DMS 273 (cell line): ENCODE measurements around the gene TOP2A.
A peak's percentile ranks its signal among the peaks of the same experiment; 100 is the strongest.

Experiments
- DNase-seq: peaks from one replicate; lab custom pipeline; 2025; ENCODE audit not compliant: unreplicated experiment; lab: John Stamatoyannopoulos, UW

TOP2A gene

DNA sequence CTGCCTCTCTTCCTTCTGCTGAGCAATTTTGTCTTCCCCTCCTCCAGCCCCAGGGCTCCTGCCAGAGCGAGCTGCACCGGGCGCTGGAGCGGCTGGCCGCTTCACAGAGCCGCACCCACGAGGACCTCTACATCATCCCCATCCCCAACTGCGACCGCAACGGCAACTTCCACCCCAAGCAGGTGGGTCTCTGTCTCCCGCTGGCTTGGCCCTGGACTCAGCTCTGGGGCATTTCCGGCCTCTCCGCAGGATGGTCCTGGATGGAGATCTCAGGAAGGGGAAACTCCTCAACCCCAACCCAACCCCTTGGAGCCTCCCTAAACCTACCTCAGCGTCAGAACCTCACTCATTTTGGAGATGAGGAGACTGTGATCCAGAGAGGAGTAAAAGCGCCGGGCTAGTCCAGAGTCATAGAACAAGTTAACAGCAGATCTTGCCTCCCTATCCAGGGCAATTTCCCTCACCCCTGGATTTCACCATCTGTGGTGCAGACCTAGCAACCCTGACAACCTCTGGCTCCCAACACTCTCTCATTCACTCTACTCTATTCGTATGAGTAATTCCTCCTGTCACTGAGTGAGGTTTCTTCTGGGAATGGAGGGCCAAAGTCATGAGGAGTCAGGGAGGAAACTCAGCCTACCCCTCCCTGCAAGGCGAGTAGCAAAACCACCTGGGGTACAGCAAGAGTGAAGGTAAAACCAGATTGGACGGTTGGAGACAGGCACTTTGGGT is 36.4 kb upstream of the TOP2A start:
- DNase-seq, result no peak

DNA sequence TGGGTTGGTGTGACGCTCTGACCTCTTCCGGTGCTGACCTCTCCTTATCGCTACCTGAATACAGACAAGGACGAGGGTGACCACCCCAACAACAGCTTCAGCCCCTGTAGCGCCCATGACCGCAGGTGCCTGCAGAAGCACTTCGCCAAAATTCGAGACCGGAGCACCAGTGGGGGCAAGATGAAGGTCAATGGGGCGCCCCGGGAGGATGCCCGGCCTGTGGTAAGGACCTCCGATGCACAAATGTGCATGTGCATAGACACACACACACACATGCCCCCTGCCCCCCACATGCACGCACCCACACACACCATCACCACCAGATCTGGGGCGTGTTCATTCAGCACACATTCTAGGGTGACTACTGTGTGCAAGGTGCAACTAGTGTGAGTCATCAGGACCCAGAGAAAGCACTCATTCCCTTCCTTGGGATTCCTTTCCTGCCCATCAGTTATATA is 35.3 kb upstream of the TOP2A start:
- DNase-seq, result no peak

DNA sequence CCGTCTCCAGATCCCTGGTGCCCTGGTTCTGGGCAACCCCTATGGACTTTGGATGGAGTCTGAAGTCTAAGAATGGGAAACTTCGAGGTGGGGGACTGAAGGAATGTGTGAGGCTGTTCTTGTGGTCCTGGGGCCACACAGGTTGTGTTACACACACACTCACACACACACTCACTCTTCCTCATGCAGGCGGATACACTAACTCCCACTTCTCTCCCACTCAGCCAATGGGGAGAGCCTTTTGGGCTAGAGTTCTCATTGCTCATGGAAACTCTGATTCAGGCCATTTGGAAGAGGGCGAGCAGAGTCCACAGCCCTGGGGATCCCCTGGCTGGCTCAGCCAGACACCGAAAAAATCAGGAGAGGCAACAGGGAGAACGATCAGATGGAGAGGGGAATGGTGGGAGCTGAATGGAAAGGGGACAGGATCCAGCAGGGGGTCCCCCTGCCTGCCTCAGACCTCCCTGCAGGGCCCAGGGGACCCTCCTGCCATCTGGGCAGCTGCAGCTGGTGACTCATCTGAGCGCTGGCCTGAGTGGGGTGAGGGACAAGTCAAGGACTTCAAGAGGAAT is 34.6 kb upstream of the TOP2A start:
- DNase-seq, result no peak

DNA sequence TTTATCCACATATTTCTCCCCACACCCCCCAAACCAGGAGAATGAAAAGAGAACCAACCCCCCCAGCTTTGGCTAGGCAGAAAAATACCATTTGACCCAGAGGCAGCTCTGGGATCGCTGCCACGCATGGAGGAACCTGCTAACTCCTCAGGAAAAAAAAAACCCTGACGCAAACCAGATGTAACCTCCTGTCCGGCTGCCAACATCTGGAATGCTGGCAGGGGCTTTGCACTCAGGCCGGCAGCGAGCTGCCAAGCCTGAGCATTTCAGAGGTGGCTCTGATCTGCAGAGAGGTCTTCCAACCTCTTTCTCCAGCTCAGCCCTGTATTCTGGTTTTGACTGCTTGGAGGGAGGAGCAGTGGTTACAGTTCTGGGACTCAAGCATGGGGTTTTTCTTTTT is 33.7 kb upstream of the TOP2A start:
- peak; percentile 49 for DNase-seq

DNA sequence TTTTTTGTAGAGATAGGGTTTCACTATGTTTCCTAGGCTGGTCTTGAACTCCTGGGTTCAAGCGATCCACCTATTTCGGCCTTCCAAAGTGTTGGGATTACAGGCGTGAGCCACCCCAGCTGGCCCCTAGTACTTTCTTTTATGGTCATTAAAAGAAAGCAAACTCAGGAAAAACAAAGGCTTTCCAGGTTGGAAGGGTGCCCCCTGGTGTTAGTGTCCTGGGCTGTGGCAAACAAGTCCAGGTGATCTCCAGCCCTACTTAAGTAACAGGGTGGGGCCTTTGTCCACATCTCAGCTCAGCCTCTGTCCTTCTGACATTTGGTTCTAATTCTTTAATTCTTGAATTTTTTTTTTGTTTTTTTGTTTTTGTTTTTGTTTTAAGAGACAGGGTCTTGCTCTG is 32.5 kb upstream of the TOP2A start:
- DNase-seq, result peak; percentile 42

DNA sequence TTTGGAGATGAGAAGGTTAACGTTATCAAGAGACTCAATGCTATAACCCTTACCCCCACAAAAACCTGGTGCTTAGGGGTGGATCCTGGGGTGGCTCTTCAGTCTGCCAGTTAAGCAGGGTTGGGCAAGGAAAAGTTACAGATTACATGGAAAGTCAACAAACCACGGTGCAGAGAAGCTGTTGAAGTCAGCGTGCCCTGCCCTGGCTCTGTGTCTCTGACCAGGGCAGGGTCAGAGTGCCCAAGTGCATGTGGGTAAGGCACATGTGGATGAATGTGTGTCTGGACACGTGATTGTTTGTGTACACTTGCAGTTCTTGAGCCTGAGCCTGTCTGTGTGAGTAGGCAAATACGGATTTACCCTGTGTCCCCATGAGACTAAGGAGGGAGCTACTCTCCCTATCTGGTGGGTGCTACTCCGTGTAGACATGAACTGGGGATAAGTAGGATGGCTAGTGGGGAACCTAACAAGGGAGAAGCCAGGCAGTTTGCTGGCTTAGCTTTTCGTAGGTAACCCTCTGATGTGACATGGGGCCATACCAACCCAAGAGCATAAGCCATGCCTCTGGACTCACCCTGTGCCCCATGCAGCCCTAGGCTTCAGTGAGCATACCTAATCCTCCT is 31.1 kb upstream of the TOP2A start:
- no peak for DNase-seq

DNA sequence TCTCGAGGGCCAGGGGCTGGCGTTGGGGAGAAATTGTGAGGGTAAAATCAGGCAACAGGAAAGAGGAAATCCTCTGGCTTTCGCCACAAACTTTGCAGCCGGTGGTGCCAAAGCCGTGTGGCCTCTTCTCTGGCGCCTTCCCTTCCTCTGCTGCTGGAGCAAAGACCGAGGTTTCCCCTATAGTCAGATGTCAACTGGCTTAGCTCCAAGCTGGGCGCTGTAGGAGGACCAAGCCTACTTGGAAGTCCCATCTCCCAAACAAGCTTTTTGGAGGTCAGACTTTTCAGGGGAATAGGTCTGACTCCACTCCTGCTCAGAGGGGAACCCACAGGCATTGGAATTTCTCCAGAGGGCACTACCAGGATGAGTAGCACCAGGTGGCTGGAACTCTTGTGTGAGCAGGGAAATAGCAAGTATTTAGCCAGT is 30.5 kb upstream of the TOP2A start:
- peak; percentile 46 for DNase-seq

DNA sequence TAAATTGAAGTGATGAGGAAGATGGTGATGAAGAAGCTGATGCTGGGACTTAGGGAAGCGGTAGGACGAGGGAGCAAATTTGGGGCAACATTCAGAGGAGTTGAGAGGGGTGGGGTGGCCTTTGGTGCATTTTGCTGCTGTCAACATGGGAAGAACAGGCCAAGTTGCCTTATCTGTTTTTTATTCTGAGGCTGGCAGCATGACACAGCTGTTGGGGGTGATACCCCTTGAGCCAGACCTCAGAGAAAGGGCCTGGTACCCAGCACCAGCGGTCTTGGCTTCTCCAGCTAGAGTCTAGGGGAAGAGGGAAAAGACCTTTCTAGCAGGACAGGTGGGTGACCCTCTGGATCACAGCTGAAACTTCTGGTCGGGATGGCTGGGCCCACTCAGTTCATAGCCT is 30.1 kb upstream of the TOP2A start:
- DNase-seq, result no peak

DNA sequence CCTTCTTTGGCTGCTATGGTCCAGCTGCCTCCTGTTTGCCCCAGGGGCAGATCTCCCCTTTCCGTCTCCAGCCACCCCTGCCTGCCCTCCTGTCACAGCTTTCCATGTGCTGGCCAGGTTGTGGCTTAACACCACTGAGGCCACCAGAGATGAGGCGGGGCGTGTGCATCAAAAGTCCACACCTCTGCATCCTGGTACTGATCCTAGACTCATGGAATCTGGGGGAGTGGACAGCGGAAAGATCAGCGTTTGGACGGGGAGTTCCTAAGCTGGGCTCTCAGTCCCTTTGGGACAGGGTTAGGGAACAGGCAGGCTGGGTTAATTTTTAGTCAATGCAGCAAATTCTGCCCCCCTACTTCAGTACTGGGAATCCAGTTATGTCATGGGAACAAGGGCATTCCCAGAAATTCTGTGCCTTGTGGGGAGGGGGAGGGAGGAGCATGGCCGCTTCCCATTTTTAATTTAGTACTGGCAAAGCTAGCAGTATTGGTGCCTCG is 29.5 kb upstream of the TOP2A start:
- no peak for DNase-seq

DNA sequence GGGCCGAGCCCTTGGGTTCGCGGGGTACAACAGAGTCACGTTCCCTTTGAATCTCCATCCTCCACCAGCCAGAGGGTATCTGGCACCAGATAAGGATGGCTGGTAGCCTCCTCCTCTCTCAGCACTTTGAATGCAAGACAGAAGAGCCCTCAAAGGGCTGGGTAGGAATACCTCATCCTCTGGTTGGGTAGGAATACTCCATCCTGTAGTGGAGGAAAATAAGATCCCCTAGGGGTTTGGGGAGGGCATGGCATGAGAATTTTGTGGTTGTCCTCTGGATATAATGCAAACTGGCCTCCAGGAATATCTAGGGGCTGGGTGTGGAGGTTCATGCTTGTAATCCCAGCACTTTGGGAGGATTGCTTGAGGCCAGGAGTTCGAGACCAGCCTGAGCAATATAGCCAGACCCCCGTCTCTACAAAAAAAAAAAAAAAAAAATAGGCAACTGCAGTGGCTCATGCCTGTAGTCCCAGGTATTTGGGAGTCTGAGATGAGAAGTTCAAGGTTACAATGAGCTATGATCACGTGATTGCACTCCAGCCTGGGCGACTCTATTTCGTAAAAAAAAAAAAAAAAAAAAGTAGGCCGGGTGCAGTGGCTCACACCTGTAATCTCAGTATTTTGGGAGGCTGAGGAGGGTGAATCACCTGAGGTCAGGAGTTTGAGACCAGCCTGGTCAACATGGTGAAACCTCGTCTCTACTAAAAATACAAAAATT is 28.2 kb upstream of the TOP2A start:
- peak; percentile 36 for DNase-seq

DNA sequence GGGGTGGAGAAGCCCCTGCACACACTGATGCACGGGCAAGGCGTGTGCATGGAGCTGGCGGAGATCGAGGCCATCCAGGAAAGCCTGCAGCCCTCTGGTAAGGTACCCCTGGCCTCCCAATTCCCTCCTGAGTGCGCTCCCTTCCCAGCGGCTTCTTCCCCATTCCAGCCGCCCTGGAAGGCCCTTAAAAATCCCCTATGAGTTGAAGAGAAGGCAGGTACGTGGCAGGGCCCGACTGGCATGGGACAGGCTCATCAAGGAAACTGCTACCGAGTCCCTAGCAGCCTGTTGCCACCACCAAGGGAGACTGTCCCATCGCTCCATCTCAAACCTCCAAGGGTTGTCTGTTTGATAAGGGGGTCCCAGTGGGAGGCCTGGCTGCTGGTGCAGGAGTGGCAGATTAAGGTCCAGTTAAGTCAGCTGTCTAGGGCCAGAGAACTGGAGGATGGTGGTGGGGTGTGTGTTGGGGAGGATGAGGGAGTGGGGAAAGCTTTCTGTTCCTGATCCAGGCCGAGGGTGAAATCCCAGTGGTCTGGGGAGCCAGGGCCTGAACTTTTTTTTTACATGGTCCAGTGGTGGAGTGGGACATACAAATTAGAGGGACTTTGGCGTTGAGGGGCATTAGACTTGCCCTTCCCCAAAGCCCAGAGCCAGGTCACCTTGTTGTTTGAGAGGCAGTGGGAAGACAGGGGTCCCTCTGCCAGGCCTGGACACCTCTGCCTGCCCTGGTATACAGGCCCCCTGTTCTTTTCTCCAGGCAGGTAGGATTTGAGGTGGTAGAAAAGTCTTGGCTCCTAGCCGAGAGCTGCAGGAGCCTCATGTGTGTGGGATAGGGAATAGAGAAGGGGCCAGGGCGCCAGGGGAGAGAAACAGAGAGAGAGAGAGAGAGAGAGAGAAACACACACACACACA is 26.5 kb upstream of the TOP2A start:
- peak; percentile 65 for DNase-seq

DNA sequence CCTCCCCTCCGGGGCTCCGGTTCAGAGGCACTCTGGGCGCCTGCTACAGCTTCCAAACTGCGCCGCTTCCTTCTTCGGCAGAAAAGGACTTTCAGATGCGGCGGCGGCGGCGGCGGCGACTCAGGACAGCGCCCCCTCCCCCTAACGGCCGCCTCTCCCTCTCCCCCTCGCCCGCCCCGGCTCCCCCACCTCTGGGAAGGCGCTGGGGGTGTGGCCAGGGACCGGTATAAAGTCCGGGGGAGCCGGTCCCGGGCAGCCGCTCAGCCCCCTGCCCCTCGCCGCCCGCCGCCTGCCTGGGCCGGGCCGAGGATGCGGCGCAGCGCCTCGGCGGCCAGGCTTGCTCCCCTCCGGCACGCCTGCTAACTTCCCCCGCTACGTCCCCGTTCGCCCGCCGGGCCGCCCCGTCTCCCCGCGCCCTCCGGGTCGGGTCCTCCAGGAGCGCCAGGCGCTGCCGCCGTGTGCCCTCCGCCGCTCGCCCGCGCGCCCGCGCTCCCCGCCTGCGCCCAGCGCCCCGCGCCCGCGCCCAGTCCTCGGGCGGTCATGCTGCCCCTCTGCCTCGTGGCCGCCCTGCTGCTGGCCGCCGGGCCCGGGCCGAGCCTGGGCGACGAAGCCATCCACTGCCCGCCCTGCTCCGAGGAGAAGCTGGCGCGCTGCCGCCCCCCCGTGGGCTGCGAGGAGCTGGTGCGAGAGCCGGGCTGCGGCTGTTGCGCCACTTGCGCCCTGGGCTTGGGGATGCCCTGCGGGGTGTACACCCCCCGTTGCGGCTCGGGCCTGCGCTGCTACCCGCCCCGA is 25.7 kb upstream of the TOP2A start, which contains the start of gene IGFBP4:
IGFBP4 (plus strand) TSS at position 255 of the 792 bp plus-strand sequence; CDS start at position 541, 286 bp downstream.
- peak; percentile 89 for DNase-seq

DNA sequence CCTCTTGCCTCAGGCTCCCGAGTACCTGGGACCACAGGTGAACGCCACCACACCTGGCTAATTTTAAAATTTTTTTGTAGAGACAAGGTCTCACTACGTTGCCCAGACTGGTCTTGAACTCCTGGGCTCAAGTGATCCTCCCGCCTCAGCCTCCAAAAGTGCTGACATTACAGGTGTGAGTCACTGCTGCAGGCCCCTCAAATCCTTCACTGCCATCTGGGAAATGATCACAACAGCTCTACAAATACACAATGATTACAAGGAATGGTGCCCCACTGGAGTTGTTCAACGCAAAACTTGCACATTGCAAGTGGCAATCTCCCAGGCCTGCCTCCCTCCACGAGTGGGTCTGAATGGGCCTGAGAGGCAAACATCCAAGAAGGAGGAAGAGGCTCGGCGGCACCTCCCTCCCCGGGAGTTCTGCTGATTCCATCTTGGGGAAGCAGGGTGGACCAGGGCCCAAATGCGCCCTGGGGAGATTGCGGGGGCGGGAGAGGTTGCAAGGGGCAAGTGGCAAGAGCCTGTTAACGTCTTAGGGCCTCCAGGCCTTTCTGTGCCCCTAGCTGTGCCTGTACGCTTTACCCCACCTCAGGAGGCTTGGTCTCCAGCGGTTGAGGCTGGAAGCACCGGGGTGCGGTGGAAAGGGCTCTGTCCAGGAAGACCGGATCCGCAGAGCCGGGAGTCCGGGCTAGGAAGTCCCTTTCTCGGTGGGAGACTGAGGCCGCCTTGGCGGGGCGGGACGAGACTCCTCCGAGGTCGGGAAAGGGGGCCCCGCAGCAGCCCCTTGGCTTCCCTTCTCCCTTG is 24.9 kb upstream of the TOP2A start:
- DNase-seq, result no peak

DNA sequence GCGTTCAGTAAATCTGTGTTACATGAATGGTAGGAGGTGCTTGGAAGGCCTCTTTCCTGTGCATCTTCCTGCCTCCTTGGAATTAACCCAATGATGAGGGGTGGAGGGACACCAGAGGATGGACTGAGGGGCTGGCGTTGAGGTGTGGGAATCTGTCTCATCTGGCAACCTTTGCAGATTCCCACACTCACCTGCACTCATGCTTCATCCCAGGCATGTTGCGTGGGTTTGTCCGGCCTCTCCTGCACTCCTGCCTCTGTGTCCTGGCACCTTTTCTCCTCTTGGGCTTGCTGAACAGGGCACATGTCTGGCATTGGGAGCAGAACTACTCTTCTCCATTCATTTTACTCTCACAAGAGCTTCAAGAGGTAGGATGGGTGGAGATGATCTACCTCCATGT is 22.5 kb upstream of the TOP2A start:
- no peak for DNase-seq

DNA sequence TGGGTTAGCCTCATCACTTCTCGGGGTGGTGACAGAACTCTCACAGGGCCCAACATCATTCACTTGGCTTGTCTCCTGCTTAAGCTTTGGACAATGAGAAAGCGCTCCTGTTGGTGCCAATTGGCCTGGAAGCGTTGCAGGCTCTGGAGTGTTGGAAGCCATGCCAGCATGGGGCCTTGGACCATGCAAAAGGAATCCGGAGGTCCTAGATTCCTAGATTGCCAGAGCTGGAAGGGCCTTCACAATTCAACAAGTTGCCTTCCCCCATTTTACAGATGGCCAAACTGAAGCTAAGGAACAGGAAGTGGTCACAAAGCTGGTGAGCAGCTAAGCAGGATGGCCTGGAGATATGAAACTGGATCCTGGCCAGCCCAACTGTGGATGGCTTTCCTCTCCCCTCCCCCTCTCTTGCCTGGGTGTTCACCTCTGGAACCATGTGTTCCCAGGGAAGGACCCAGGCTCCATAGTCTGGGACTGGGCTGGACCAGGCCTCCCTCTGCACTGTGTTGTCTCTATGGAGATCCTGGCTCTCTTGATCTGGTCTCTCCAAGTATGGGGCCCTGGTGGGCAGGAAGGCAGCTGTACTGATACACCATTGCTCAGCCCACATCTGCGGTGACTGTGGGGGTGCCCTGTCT is 19.5 kb upstream of the TOP2A start:
- no peak for DNase-seq

DNA sequence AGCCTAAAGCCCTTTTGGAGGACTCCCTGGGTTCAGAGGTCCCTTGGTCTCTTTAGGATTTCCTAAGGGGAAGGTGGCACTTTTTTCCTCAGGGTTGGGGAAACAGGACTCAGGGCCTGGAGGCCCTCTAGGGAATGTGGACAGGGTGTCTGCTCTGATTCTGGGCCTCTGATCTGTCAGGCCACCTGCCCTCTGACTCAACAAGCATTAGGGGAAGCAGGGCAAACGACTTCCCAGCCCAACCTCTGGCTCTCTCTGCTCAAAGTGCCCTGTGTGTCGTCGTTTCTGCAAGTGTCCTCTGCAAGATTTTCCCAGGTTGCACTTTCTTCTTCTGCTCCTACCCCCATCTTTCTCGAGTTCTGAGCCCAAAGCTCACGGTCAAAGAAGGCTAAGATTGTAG is 18.9 kb upstream of the TOP2A start:
- DNase-seq, result no peak

DNA sequence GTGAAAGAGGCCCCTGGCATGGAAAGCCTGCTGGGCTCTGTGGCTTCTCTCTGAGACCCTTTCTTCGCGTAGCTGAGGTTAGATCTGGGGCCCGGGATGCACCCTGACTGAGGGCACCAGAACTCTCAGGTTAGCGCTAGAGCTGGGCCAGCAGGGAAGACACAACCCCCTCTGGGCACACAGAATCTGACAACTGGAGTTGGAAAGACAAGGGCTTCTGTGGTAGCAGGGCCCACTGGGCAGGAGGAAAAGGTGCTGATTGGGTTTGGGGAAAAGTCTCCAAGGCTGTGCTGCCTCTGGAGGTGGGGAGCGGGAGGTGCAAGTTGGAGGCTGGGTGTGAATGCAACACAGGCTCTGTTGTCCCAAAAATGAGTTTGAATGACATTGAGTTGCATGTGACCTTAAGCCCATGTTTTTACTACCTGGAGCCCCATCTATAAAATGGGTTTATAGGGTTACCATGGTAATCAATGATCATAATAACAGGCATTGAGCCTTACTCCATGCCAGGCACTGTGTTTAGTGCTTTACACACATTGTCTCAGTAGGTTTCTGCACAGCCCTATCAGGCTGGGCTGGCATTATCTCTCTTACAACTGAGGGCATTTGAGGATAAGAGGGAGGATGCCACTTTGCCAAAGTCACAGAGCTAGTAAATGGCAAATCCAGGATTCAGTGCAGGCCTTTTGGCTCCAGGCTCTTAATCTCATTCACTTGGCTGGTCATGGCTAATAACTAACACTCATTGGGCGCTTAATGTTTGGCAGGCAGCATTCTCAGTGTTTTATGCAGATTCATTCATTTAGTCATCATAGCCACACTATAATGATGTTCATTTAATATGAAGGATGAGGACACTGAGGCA is 16.1 kb upstream of the TOP2A start:
- peak; percentile 76 for DNase-seq
